Thyroid gland (tissue), 4 donors: ENCODE measurements around the gene P4HA1.

Source experiments
- POLR2A ChIP-seq, 2 donors: fragments of 450-650 bp; IDR thresholded peaks; one replicate each; pipeline ENCODE4 v1.6.1; 2017; ENCODE audit warnings: antibody characterized with exemption in 2 of 2, mild to moderate bottlenecking in 2 of 2, moderate library complexity in 1 of 2
- TF ChIP-seq, protein P1 (sequence below), 6 experiments: fragments of 200-600 bp in 3 of 6; fragments of 450-650 bp in 3 of 6; sonication (generic) in 3 of 6; IDR thresholded peaks; one replicate each; pipeline ENCODE4 v1.5.1; 2016 to 2019; ENCODE audit warnings: antibody characterized with exemption in 6 of 6, mild to moderate bottlenecking in 2 of 6, inconsistent platforms in 1 of 6, moderate library complexity in 1 of 6

DNA sequence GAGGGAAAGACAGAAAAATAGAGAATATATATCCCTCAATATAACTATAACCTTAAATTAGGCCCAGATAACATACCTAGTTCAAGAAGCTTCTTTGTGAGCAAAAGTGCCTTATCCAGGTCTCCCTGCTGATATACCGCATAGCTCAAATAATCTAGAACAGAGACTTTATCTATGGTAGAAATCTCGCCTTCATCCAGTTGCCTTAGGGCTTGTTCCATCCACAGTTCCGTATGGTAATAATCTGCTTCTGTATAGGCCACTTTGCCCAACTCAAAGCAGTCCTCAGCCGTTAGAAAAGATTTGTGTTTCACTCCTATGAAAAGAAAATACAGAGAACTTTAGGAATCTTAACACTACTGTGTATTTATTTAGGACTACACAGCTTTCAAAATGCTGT, 43.4 kb downstream of the P4HA1 start:
- no peak for TF ChIP-seq POLR2A (IDR thresholded peaks at IDR 0.05)
- TF ChIP-seq, protein P1, sequence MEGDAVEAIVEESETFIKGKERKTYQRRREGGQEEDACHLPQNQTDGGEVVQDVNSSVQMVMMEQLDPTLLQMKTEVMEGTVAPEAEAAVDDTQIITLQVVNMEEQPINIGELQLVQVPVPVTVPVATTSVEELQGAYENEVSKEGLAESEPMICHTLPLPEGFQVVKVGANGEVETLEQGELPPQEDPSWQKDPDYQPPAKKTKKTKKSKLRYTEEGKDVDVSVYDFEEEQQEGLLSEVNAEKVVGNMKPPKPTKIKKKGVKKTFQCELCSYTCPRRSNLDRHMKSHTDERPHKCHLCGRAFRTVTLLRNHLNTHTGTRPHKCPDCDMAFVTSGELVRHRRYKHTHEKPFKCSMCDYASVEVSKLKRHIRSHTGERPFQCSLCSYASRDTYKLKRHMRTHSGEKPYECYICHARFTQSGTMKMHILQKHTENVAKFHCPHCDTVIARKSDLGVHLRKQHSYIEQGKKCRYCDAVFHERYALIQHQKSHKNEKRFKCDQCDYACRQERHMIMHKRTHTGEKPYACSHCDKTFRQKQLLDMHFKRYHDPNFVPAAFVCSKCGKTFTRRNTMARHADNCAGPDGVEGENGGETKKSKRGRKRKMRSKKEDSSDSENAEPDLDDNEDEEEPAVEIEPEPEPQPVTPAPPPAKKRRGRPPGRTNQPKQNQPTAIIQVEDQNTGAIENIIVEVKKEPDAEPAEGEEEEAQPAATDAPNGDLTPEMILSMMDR (IDR thresholded peaks at IDR 0.05) = no peak
